ENCODE measurements around the gene MPP7. TPM values are rescaled to one million over a fixed set of nuclear protein-coding genes. Genes with fewer than 3 reads are reported as not detected.
A peak's percentile ranks its signal among the peaks of the same experiment; 100 is the strongest.

MPP7 gene
- total and polyA plus RNA-seq, 9 donors: 3.0 to 7.0 (median 4.6) TPM

GRCh38 chr10:28293236-28294168, 9.4 kb downstream of the MPP7 start:
- Histone ChIP-seq H3K27me3 (ENCODE audit: control insufficient read depth, insufficient read depth, low read length) (no peaks in the 10 kb centered on the region), H3K4me3 (ENCODE audit: low read length) (no peak overlapping the region), H3K9me3 (replicated peaks; ENCODE audit: control insufficient read depth, low read depth, low read length) (no peaks in the 10 kb centered on the region), H3K36me3 (ENCODE audit: control insufficient read depth, insufficient read depth, low read length) (no peaks in the 10 kb centered on the region), H3K4me1 (ENCODE audit: control insufficient read depth, insufficient read depth, low read length) (peaks cover 5% of the 10 kb centered on the region), H3K27ac (ENCODE audit: low read length) (no peak overlapping the region)
- DNase-seq: no peak
- WGBS (ENCODE audit: insufficient coverage): 85% methylated on average over 9 of the region's 21 CpGs

- DNase-seq: no peak
- Histone ChIP-seq H3K27me3 (ENCODE audit: control insufficient read depth, insufficient read depth, low read length) (no peaks in the 10 kb centered on the region), H3K9me3 (replicated peaks; ENCODE audit: control insufficient read depth, low read depth, low read length) (no peaks in the 10 kb centered on the region), H3K4me3 (ENCODE audit: low read length) (no peak overlapping the region), H3K36me3 (ENCODE audit: control insufficient read depth, insufficient read depth, low read length) (no peaks in the 10 kb centered on the region), H3K27ac (ENCODE audit: low read length) (no peak overlapping the region), H3K4me1 (ENCODE audit: control insufficient read depth, insufficient read depth, low read length) (peaks cover 5% of the 10 kb centered on the region)
- no CpG with 5 or more reads among the region's 5 CpGs for WGBS (ENCODE audit: insufficient coverage)
Observed at GRCh38 chr10:28291881-28292297, 11.0 kb downstream of the MPP7 start.

DNA sequence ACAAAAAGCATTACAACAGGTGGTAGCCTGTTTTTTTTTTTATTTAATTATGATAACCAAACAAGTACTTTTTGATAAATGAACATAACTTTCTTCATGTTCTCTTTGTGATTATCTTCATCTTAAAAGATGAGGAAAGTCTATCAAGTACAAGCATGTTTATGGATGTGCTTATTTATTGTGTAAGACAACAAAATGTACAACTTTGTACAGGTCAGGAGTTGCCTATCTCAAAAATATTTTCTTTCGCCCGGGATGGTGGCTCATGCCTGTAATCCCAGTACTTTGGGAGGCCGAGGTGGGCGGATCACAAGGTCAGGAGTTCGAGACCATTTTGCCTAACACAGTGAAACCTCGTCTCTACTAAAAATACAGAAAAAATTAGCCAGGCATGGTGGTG, 17.0 kb downstream of the MPP7 start:
- H3K27ac ChIP-seq (ENCODE audit: low read length): no peak overlapping the region

DNA sequence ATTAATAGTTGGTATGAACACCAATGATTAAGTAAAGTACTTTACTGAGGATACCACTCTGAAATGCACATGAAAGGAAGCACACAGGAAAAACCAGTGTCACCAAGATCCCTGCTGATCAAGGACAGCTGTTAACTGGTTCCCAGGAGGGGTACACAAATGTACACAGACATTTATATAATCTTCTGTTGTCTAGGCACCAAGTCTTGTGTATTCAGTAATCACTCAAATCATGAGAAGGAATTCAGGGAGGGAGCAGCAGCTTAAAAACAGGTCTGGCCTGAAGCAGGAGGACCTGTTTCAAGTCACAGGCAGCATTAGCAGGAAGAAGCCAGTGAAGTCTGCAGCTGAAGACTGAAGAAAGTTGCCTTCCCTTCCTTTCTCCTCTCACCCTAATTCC, 18.7 kb downstream of the MPP7 start:
- Histone ChIP-seq H3K27ac (ENCODE audit: low read length) (no peak overlapping the region), H3K4me1 (ENCODE audit: control insufficient read depth, insufficient read depth, low read length) (peaks cover 9% of the 10 kb centered on the region), H3K36me3 (ENCODE audit: control insufficient read depth, insufficient read depth, low read length) (no peaks in the 10 kb centered on the region), H3K4me3 (ENCODE audit: low read length) (no peak overlapping the region), H3K9me3 (replicated peaks; ENCODE audit: control insufficient read depth, low read depth, low read length) (no peaks in the 10 kb centered on the region), H3K27me3 (ENCODE audit: control insufficient read depth, insufficient read depth, low read length) (no peaks in the 10 kb centered on the region)
- no peak for DNase-seq

More for the DNA sequence above, 17.0 kb downstream of the MPP7 start:
- Histone ChIP-seq H3K27me3 (ENCODE audit: control insufficient read depth, insufficient read depth, low read length) (no peaks in the 10 kb centered on the region), H3K9me3 (replicated peaks; ENCODE audit: control insufficient read depth, low read depth, low read length) (no peaks in the 10 kb centered on the region), H3K4me3 (ENCODE audit: low read length) (no peak overlapping the region), H3K4me1 (ENCODE audit: control insufficient read depth, insufficient read depth, low read length) (peaks cover 9% of the 10 kb centered on the region), H3K36me3 (ENCODE audit: control insufficient read depth, insufficient read depth, low read length) (no peaks in the 10 kb centered on the region)
- no peak for DNase-seq
- WGBS (ENCODE audit: insufficient coverage): 85% methylated on average over 4 of the region's 6 CpGs

DNA sequence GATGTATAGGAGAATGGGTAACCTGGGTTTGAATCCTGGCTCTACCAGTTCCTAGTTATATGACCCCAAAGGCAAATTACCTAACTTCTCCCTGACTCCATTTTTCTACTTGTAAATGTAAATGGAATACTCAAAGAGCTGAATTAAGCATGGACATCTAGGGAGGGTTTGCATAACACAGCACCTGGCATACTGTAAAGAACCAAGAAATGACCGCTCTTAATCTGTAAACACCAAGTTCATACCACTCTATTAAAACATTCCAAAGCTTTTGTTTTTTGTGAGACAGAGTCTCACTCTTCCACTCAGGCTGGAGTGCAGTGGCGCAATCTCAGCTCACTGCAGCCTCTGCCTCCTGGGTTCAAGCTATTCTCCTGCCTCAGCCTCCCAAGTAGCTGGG, 19.6 kb downstream of the MPP7 start:
- no peak overlapping the region for H3K4me3 ChIP-seq (ENCODE audit: low read length)
- H3K9me3 ChIP-seq (replicated peaks; ENCODE audit: control insufficient read depth, low read depth, low read length): no peaks in the 10 kb centered on the region
- peaks cover 9% of the 10 kb centered on the region for H3K4me1 ChIP-seq (ENCODE audit: control insufficient read depth, insufficient read depth, low read length)
- no peaks in the 10 kb centered on the region for H3K36me3 ChIP-seq (ENCODE audit: control insufficient read depth, insufficient read depth, low read length)
- no peaks in the 10 kb centered on the region for H3K27me3 ChIP-seq (ENCODE audit: control insufficient read depth, insufficient read depth, low read length)
- no peak overlapping the region for H3K27ac ChIP-seq (ENCODE audit: low read length)
- no peak for DNase-seq
- no CpG with 5 or more reads among the region's 2 CpGs for WGBS (ENCODE audit: insufficient coverage)

DNA sequence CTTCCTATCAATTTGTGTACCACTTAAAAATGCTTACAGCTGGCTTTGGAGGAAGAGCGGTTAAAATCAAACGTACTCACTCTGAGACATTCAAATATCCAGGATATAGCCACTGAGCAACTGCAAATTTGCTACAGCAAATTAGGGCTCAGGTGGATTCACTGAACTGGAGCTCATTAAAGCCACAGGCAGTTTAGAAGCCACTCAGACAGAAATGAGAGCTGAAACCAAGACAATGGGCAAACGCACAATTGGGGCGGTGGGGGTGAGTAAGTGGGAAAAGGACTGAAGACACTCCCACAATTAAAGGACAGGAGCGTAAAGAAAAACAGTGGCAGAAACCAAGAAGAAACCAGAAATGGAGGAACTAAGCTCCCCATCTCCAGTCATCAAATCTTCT, 20.5 kb downstream of the MPP7 start:
- no peak overlapping the region for H3K4me3 ChIP-seq (ENCODE audit: low read length)
- peaks cover 9% of the 10 kb centered on the region for H3K4me1 ChIP-seq (ENCODE audit: control insufficient read depth, insufficient read depth, low read length)
- no peak for DNase-seq
- no peaks in the 10 kb centered on the region for H3K9me3 ChIP-seq (replicated peaks; ENCODE audit: control insufficient read depth, low read depth, low read length)
- H3K27me3 ChIP-seq (ENCODE audit: control insufficient read depth, insufficient read depth, low read length): no peaks in the 10 kb centered on the region
- H3K36me3 ChIP-seq (ENCODE audit: control insufficient read depth, insufficient read depth, low read length): no peaks in the 10 kb centered on the region
- H3K27ac ChIP-seq (ENCODE audit: low read length): peak overlapping the region; percentile 29
- WGBS (ENCODE audit: insufficient coverage): 20% methylated on average over 1 of the region's 5 CpGs

GRCh38 chr10:28281726-28282315, 21.0 kb downstream of the MPP7 start:
- no peak for DNase-seq
- H3K4me1 ChIP-seq (ENCODE audit: control insufficient read depth, insufficient read depth, low read length): peaks cover 9% of the 10 kb centered on the region
- no peaks in the 10 kb centered on the region for H3K9me3 ChIP-seq (replicated peaks; ENCODE audit: control insufficient read depth, low read depth, low read length)
- H3K27me3 ChIP-seq (ENCODE audit: control insufficient read depth, insufficient read depth, low read length): no peaks in the 10 kb centered on the region
- peak overlapping the region; percentile 29 for H3K27ac ChIP-seq (ENCODE audit: low read length)
- H3K36me3 ChIP-seq (ENCODE audit: control insufficient read depth, insufficient read depth, low read length): no peaks in the 10 kb centered on the region
- WGBS (ENCODE audit: insufficient coverage): 48% methylated on average over 6 of the region's 7 CpGs
- H3K4me3 ChIP-seq (ENCODE audit: low read length): no peak overlapping the region

DNA sequence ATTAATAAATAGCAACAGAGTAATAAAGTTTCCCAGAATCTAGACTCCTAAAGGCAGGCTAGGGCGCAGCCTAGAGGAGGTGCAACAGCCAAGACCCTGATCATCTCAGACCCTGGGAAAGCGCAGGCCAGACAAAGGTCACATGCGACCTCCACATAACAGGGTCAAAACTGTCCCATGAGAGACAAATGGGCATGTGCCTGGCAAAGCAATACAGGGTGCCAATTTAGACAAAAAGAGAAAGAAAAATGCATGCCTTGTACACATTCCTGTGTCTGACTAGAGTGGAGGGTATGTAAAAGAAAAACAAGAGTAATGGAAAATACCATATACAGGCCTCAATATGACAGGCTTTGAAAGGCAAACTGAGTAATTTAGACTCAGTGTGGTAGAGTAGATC, 22.2 kb downstream of the MPP7 start:
- Histone ChIP-seq H3K9me3 (replicated peaks; ENCODE audit: control insufficient read depth, low read depth, low read length) (no peaks in the 10 kb centered on the region), H3K36me3 (ENCODE audit: control insufficient read depth, insufficient read depth, low read length) (no peaks in the 10 kb centered on the region), H3K4me3 (ENCODE audit: low read length) (no peak overlapping the region), H3K27ac (ENCODE audit: low read length) (no peak overlapping the region), H3K27me3 (ENCODE audit: control insufficient read depth, insufficient read depth, low read length) (no peaks in the 10 kb centered on the region), H3K4me1 (ENCODE audit: control insufficient read depth, insufficient read depth, low read length) (peaks cover 9% of the 10 kb centered on the region)
- 96% methylated on average over 3 of the region's 3 CpGs for WGBS (ENCODE audit: insufficient coverage)
- no peak for DNase-seq

GRCh38 chr10:28279878-28280277, 23.0 kb downstream of the MPP7 start:
- no peaks in the 10 kb centered on the region for H3K27me3 ChIP-seq (ENCODE audit: control insufficient read depth, insufficient read depth, low read length)
- WGBS (ENCODE audit: insufficient coverage): 80% methylated on average over 2 of the region's 4 CpGs
- DNase-seq: no peak
- no peak overlapping the region for H3K27ac ChIP-seq (ENCODE audit: low read length)
- peaks cover 9% of the 10 kb centered on the region for H3K4me1 ChIP-seq (ENCODE audit: control insufficient read depth, insufficient read depth, low read length)
- H3K9me3 ChIP-seq (replicated peaks; ENCODE audit: control insufficient read depth, low read depth, low read length): no peaks in the 10 kb centered on the region
- H3K4me3 ChIP-seq (ENCODE audit: low read length): no peak overlapping the region
- no peaks in the 10 kb centered on the region for H3K36me3 ChIP-seq (ENCODE audit: control insufficient read depth, insufficient read depth, low read length)

DNA sequence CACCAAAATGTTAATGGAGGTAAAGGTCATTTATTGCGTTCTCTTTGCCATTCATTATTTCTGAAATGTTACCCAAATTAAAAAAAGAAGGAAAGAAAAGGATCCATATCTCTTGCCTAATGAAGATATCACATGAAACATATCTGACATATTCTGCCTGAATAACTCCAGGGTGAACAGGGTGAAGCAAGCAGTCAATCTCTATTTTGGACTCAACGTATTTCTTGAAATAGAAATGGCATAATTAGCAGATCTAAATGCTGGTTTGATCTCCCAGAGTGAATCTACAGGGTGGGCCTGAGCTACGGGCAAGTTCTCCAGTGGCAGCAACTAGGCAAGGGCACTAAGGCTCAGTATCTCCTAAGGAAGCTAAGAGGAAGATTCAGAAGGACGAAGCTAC, 24.0 kb downstream of the MPP7 start:
- H3K27ac ChIP-seq (ENCODE audit: low read length): no peak overlapping the region
- no peaks in the 10 kb centered on the region for H3K27me3 ChIP-seq (ENCODE audit: control insufficient read depth, insufficient read depth, low read length)
- 70% methylated on average over 3 of the region's 4 CpGs for WGBS (ENCODE audit: insufficient coverage)
- H3K36me3 ChIP-seq (ENCODE audit: control insufficient read depth, insufficient read depth, low read length): no peaks in the 10 kb centered on the region
- no peak overlapping the region for H3K4me3 ChIP-seq (ENCODE audit: low read length)
- no peaks in the 10 kb centered on the region for H3K9me3 ChIP-seq (replicated peaks; ENCODE audit: control insufficient read depth, low read depth, low read length)
- H3K4me1 ChIP-seq (ENCODE audit: control insufficient read depth, insufficient read depth, low read length): peaks cover 9% of the 10 kb centered on the region
- no peak for DNase-seq
